NCI-H526 treated with DMSO at 0.1 percent for 48 hours (cell line): ENCODE data around the gene CABLES2.

Experiments
- DNase-seq: peaks from one replicate; lab custom pipeline; 2025; lab: John Stamatoyannopoulos, UW

Gene CABLES2

GRCh38 chr20:62418709-62419487 is 11.8 kb upstream of the CABLES2 start:
- no peak for DNase-seq

GRCh38 chr20:62417981-62418708 is 11.1 kb upstream of the CABLES2 start:
- no peak for DNase-seq

- no peak for DNase-seq
Measured at GRCh38 chr20:62416651-62417637, 9.9 kb upstream of the CABLES2 start.

GRCh38 chr20:62415354-62416111 is 8.4 kb upstream of the CABLES2 start:
- DNase-seq = no peak

DNA sequence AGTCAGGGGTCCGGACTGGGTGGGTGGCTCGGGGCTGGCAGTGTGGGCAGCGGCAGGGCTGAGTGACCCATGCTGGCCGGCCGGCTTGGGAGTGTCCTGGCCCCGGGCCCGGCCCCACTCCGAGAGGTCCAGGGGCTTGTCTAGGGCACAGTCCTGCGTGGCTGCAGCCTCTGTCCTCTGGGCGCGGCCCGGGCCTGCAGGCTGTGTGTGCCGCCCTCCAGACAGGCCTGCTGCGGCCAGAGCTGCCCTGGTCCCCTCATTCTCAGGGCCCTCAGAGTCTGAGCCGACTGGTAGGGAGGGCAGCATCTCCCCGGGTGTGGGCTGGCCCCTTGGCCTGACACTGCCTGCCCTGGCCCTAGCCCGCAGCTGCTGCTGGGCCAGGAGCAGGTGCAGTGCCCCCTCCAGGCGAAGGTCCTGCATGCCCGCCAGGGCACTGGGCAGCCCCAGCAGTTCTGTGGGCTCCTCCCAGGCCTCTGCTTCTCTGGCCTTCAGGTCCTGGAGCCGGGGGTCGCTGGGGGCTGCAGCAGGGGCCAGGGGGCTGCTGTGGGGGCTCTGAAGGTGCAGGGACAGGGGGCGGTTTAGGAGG is 6.9 kb upstream of the CABLES2 start:
- DNase-seq = no peak

DNA sequence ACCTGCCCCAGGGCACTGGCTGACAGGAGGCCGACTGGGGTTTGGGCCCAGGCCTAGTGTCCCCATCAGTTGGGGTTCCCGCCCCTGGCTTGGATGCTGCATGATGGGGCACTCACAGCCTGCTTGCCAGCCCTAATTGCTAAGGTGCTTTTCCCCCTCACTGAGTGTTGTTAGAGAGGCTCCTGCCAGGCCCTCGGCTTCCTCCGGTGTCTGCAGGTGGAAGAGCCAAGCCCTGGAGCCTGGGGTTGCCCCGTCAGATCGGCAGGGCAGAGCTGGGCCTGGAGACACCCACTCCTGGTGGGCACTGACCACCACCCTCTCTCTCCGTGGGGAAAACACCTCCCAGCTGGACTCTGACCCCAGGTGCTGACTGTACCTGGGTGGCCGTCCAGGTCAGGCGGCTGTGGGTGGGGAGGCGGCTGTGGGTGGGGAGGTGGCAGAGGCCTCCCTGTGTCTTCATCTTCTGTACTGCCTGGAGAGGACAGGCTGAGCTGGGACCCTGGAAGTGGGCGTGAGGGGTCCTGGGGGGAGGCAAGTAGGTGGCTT is 6.0 kb upstream of the CABLES2 start:
- no peak for DNase-seq

GRCh38 chr20:62412194-62413024 is 5.3 kb upstream of the CABLES2 start:
- no peak for DNase-seq

- no peak for DNase-seq
Measured at GRCh38 chr20:62411479-62412193, 4.6 kb upstream of the CABLES2 start.

- no peak for DNase-seq
Measured at GRCh38 chr20:62410746-62411478, 3.8 kb upstream of the CABLES2 start.

- DNase-seq = peak; percentile 36
Measured at GRCh38 chr20:62409931-62410745, 3.1 kb upstream of the CABLES2 start.

DNA sequence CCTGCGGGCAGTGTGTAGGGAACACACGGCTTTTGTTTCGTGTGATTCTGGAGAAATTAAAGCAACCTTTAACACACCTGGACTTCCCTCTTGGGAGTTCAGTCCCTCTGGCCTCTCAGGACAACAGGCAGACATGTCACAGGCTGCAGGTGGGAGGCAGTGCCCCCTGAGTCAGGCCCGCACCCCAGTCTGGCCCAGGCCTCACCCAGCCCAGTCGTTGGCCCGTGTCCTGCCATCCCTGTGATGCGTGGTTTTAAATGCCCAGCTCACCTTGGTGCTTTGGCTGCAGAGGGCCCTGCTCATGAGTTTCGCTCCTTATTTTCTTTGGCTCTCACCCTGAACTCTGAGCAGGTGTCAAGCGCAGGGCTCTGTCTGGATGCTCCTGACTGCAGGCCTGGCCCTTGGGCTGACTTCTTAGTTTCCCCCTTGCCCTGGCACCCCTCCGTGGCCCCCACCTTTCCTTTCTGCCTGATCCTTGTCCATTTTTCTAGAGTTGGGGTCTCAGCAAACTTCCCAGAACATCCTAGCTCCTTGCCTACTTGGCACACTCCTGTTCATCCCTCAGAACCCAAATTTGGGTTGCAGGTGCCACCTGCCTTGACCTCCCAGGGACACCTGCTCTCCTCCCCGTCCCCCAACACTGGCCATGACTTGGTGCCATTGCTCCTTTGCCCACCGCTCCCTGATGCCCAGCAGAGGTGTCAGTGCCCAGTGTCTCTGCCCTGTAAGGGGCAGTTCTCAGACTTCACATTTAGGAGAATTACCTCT is 2.2 kb upstream of the CABLES2 start:
- DNase-seq = no peak

- DNase-seq = no peak
Measured at GRCh38 chr20:62408640-62409039, 1.6 kb upstream of the CABLES2 start.

DNA sequence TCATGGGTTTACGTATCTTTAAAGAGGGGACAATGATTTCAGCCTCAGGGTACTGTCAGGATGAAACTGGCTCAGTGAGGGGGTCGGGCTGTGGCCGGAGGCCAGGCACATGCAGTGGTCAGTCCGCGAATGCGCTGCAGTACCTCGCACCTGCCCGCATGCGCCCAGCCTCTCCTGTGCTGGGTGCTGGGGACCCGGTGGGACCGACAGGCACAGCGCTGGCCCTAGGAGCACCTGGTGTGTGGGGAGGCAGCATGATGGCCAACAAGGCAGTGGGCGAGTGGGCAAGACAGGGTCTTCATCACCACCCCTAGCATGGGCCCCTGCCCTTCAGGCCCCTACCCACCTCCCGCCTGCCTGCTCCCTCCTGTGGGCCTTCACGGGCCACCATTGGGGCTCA is 970 bp upstream of the CABLES2 start:
- DNase-seq = no peak

DNA sequence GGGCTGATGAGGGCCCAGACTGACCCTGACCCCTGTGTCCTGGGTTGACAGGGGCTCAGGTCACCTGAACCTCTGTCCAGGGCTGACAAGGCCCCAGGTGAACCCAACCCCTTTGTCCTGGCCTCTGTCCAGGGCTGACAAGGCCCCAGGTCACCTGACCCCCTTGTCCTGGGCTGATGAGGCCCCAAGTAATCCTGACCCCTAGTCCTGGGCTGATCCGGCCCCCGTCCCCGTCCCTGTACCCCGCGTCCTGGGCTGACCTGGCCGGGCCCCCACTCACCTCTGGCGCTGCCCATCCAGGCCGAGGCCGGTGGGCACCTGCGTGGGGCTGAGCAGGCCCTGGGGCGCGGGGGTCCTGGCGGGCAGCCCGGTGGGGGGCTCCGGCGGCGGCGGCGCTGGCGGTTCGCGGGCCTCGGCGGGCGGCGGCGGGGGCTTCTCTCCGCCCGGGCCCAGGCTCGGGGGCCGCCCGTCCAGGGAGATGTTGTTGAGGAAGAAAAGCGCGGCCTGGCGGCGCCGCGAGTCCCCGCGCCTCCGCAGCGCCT is 379 bp downstream of the CABLES2 start:
- no peak for DNase-seq

DNA sequence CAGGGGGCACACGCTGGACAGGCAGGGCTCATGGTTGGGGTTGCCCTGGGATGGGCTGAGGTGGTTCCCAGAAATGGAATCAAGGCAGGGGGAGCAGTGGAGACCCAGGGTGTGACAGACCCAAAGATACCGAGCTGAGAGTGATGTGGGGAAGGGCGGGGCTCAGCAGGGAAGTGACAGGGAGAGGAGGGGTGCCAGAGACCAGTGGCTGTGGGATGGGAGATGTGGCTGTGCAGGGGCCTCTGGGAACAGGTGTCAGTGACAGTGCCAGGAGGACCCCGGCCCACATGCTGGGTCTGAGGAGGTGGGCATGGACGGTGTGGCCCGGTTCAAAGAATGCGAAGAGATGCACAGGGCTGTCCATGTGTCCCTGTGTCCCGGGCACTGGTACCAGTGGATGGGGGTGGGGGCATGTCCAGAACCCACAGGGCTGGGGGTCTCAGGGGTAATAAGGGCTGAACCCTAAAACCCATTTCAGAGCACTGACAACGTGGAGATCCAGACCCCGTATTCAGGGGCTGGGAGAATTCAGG is 1.0 kb downstream of the CABLES2 start:
- DNase-seq = no peak
